Lower leg skin (tissue), 3 donors: ENCODE data around the gene SHFL.

Experiments used
- CTCF ChIP-seq, 3 donors: fragments of 450-650 bp; IDR thresholded peaks; one replicate each; pipeline ENCODE4 v1.5.1; 2016; ENCODE audit warnings: antibody characterized with exemption in 3 of 3, mild to moderate bottlenecking in 3 of 3, moderate library complexity in 2 of 3
- POLR2A ChIP-seq, 2 donors: fragments of 450-650 bp; IDR thresholded peaks; one replicate each; pipeline ENCODE4 v1.6.1; 2016 to 2017; ENCODE audit warnings: antibody characterized with exemption in 2 of 2, mild to moderate bottlenecking in 1 of 2, moderate library complexity in 1 of 2

GRCh38 chr19:10134040-10134439 is 47.9 kb downstream of the SHFL start:
- TF ChIP-seq CTCF (IDR thresholded peaks at IDR 0.05) (no peak), POLR2A (IDR thresholded peaks at IDR 0.05) (no peak)
